ENCODE measurements around the gene MEGF6. TPM values are rescaled to one million over a fixed set of nuclear protein-coding genes. Genes with fewer than 3 reads are reported as not detected.

MEGF6 gene
- total and polyA plus RNA-seq, 9 of the 15 experiments (the other 6 are each of a cell fraction or from before 2014, with no cell fraction given) = 0.03 to 1.7 (median 0.24) TPM; not detected in 3

DNA sequence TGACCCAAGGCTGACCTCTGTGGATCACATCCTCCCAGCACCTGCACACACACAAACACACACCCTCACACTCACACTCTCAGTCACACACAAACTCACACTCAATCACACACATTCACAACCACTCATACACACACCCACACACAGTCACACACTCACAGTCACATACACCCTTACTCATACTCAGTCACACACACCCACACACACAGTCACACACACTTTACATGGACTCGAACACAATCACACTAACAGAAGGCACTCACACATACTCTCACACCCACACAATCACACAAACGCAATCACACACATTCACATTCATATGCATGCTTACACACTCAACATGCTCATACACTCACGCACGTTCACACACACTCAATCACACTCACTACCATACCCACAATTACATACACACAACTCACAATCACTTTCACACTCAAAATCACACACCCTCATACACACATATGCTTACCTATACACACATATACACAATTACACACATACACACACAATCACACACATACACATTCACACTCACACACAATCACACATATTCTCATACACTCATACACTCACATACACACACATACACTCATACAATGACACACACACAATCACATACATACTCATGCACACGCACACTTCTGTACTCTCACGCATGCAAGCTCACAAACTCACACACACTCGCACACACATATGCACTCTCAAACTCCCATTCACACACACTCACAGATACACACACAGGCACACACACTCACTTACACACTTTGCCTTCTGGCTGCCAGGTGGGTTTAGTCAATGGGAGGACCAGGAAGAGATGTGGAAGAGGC, 6.1 kb downstream of the MEGF6 start (continued):
- TF ChIP-seq, protein P1, sequence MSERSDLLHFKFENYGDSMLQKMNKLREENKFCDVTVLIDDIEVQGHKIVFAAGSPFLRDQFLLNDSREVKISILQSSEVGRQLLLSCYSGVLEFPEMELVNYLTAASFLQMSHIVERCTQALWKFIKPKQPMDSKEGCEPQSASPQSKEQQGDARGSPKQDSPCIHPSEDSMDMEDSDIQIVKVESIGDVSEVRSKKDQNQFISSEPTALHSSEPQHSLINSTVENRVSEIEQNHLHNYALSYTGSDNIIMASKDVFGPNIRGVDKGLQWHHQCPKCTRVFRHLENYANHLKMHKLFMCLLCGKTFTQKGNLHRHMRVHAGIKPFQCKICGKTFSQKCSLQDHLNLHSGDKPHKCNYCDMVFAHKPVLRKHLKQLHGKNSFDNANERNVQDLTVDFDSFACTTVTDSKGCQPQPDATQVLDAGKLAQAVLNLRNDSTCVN (CRISPR knock-in tag; IDR thresholded peaks at IDR 0.05) = peak; percentile 94
- TF ChIP-seq FOXJ3 (CRISPR knock-in tag; IDR thresholded peaks at IDR 0.05) (no peak), NFIC (IDR thresholded peaks at IDR 0.05) (0 out of 2 replicates have a peak, but pooled peaks have one; percentile 17), TSC22D4 (tag; IDR thresholded peaks at IDR 0.05) (peak; percentile 21; the same call in 1 of the 2 replicates), DPF2 (IDR thresholded peaks at IDR 0.05) (peak; percentile 52; the same call in 1 of the 2 replicates), PHF20 (IDR thresholded peaks at IDR 0.05; ENCODE audit: partially characterized antibody) (peak; percentile 28), ZNF354B (CRISPR knock-in tag; IDR thresholded peaks at IDR 0.05) (no peak), RBM15 (IDR thresholded peaks at IDR 0.05; ENCODE audit: insufficient read depth, low read length) (no peak), ZNF561 (CRISPR knock-in tag; conservative IDR thresholded peaks at IDR 0.05) (no peak), NBN (IDR thresholded peaks at IDR 0.05; ENCODE audit: low read depth) (0 out of 2 replicates have a peak, but pooled peaks have one; percentile 39), MCM3 (IDR thresholded peaks at IDR 0.05) (0 out of 2 replicates have a peak, but pooled peaks have one; percentile 34), NUFIP1 (IDR thresholded peaks at IDR 0.05; ENCODE audit: partially characterized antibody) (peak; percentile 24), ELF4 (CRISPR knock-in tag; IDR thresholded peaks at IDR 0.05) (peak; percentile 83), ZNF644 (tag; IDR thresholded peaks at IDR 0.05; ENCODE audit: low read depth) (no peak)
- TF ChIP-seq, protein P2, sequence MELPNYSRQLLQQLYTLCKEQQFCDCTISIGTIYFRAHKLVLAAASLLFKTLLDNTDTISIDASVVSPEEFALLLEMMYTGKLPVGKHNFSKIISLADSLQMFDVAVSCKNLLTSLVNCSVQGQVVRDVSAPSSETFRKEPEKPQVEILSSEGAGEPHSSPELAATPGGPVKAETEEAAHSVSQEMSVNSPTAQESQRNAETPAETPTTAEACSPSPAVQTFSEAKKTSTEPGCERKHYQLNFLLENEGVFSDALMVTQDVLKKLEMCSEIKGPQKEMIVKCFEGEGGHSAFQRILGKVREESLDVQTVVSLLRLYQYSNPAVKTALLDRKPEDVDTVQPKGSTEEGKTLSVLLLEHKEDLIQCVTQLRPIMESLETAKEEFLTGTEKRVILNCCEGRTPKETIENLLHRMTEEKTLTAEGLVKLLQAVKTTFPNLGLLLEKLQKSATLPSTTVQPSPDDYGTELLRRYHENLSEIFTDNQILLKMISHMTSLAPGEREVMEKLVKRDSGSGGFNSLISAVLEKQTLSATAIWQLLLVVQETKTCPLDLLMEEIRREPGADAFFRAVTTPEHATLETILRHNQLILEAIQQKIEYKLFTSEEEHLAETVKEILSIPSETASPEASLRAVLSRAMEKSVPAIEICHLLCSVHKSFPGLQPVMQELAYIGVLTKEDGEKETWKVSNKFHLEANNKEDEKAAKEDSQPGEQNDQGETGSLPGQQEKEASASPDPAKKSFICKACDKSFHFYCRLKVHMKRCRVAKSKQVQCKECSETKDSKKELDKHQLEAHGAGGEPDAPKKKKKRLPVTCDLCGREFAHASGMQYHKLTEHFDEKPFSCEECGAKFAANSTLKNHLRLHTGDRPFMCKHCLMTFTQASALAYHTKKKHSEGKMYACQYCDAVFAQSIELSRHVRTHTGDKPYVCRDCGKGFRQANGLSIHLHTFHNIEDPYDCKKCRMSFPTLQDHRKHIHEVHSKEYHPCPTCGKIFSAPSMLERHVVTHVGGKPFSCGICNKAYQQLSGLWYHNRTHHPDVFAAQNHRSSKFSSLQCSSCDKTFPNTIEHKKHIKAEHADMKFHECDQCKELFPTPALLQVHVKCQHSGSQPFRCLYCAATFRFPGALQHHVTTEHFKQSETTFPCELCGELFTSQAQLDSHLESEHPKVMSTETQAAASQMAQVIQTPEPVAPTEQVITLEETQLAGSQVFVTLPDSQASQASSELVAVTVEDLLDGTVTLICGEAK (IDR thresholded peaks at IDR 0.05) = peak; percentile 46; the same call in 1 of the 2 replicates
- TF ChIP-seq, protein P2 (CRISPR knock-in tag; IDR thresholded peaks at IDR 0.05) = no peak
- TF ChIP-seq, protein P3, sequence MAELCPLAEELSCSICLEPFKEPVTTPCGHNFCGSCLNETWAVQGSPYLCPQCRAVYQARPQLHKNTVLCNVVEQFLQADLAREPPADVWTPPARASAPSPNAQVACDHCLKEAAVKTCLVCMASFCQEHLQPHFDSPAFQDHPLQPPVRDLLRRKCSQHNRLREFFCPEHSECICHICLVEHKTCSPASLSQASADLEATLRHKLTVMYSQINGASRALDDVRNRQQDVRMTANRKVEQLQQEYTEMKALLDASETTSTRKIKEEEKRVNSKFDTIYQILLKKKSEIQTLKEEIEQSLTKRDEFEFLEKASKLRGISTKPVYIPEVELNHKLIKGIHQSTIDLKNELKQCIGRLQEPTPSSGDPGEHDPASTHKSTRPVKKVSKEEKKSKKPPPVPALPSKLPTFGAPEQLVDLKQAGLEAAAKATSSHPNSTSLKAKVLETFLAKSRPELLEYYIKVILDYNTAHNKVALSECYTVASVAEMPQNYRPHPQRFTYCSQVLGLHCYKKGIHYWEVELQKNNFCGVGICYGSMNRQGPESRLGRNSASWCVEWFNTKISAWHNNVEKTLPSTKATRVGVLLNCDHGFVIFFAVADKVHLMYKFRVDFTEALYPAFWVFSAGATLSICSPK (IDR thresholded peaks at IDR 0.05; ENCODE audit: borderline replicate concordance) = peak; percentile 72; the same call in 1 of the 2 replicates

All from K562 (cell line).